NCI-H2107 treated with DMSO at 0.1 percent for 48 hours (cell line): Measurements from ENCODE around the gene SPRR2E.
"Not testable (repeated sequence)": the region's sequence is repeated elsewhere in the genome, so short reads cannot be mapped to it uniquely, and the experiment has no call there.

ENCODE experiments used
- DNase-seq: peaks from one replicate; lab custom pipeline; 2025; ENCODE audit not compliant: unreplicated experiment; lab: John Stamatoyannopoulos, UW

SPRR2E gene

GRCh38 chr1:153094426-153094825, at the start of gene SPRR2E:
SPRR2E (minus strand) TSS chr1:153094526; CDS start chr1:153093751, 775 bp downstream.
- no peak for DNase-seq

GRCh38 chr1:153141377-153141776, 47.1 kb upstream of the SPRR2E start:
- no peak for DNase-seq

- no peak for DNase-seq
Measured at GRCh38 chr1:153140484-153140883, 46.2 kb upstream of the SPRR2E start.

- no peak for DNase-seq
Measured at GRCh38 chr1:153133743-153134142, 39.4 kb upstream of the SPRR2E start.

- no peak for DNase-seq
Measured at GRCh38 chr1:153133267-153133666, 38.9 kb upstream of the SPRR2E start.

- DNase-seq = not testable (repeated sequence)
Measured at GRCh38 chr1:153128688-153129087, 34.4 kb upstream of the SPRR2E start.

- DNase-seq = no peak
Measured at GRCh38 chr1:153127296-153127695, 33.0 kb upstream of the SPRR2E start.

GRCh38 chr1:153125536-153125935, 31.2 kb upstream of the SPRR2E start:
- DNase-seq = no peak

GRCh38 chr1:153123793-153124192, 29.5 kb upstream of the SPRR2E start:
- DNase-seq = not testable (repeated sequence)

- peak; percentile 95 for DNase-seq
Measured at GRCh38 chr1:153122831-153123421, 28.6 kb upstream of the SPRR2E start.

- DNase-seq = no peak
Measured at GRCh38 chr1:153120945-153121344, 26.6 kb upstream of the SPRR2E start.

GRCh38 chr1:153119491-153119971, 25.2 kb upstream of the SPRR2E start:
- no peak for DNase-seq

GRCh38 chr1:153115264-153115663, 20.9 kb upstream of the SPRR2E start:
- not testable (repeated sequence) for DNase-seq

GRCh38 chr1:153113416-153113815, 19.1 kb upstream of the SPRR2E start, which contains the start of gene SPRR2F:
SPRR2F (minus strand) TSS chr1:153113516; CDS start chr1:153112733, 783 bp downstream.
- DNase-seq = no peak

- not testable (repeated sequence) for DNase-seq
Measured at GRCh38 chr1:153112454-153112853, 18.1 kb upstream of the SPRR2E start.

- DNase-seq = no peak
Measured at GRCh38 chr1:153100245-153100644, 5.9 kb upstream of the SPRR2E start.

GRCh38 chr1:153099461-153100045, 5.2 kb upstream of the SPRR2E start:
- no peak for DNase-seq

GRCh38 chr1:153095764-153096163, 1.4 kb upstream of the SPRR2E start:
- DNase-seq = no peak

- no peak for DNase-seq
Measured at GRCh38 chr1:153087652-153088051, 6.7 kb downstream of the SPRR2E start.

- no peak for DNase-seq
Measured at GRCh38 chr1:153081736-153082135, 12.6 kb downstream of the SPRR2E start.

- no peak for DNase-seq
Measured at GRCh38 chr1:153072806-153073726, 21.3 kb downstream of the SPRR2E start.

GRCh38 chr1:153071511-153071910, 22.8 kb downstream of the SPRR2E start, which contains the start of gene SPRR2B:
SPRR2B (minus strand) TSS chr1:153071611; CDS start chr1:153070839, 772 bp downstream.
- no peak for DNase-seq
